Panc1 (cell line): ENCODE data around the gene ATP6V1E1. TPM values are rescaled to one million over a fixed set of nuclear protein-coding genes. Genes with fewer than 3 reads are reported as not detected.

Experiments
- ATAC-seq: fragments of 200-7000 bp; cut with Tn5 transposase; 2 replicates; pipeline ENCODE4 v1.9.1; 2020; ENCODE audit warnings: mild to moderate bottlenecking, moderate library complexity
- BruUV-seq: library from RNA; stranded (reverse); fragments of 400-500 nt; replicated peaks from 2 replicates; lab custom pipeline; 2021; lab: Mats Ljungman, UMichigan
- CTCF ChIA-PET: fragments of 300-600 bp; sonication (Branson Sonifier 250); formaldehyde crosslinking; loops from one replicate; lab custom pipeline; 2022; ENCODE audit warnings: antibody characterized with exemption; lab: Charles Lee
- POLR2A ChIA-PET: fragments of 300-600 bp; sonication (Branson Sonifier 250); formaldehyde crosslinking; loops from one replicate; lab custom pipeline; 2022; ENCODE audit warnings: antibody characterized with exemption; lab: Charles Lee
- DNase-seq: peaks from one replicate; pipeline ENCODE4 v3.0.0-alpha.2; 2010; ENCODE audit warnings: low read depth, low spot score
- H3K27ac ChIP-seq: 2 replicates; pipeline ENCODE4 v1.5.1; 2011; ENCODE audit warnings: mild to moderate bottlenecking, low read length, inconsistent platforms
- H3K27me3 ChIP-seq: fragments of 200-500 bp; sonication (Bioruptor generic); 2 replicates; pipeline ENCODE4 v1.6.0; 2014; ENCODE audit warnings: low read length, inconsistent platforms; ENCODE audit not compliant: control insufficient read depth, insufficient read depth
- H3K36me3 ChIP-seq: fragments of 200-500 bp; sonication (Bioruptor generic); 2 replicates; pipeline ENCODE4 v1.5.1; 2014; ENCODE audit warnings: inconsistent platforms, mild to moderate bottlenecking, low read length, moderate library complexity; ENCODE audit not compliant: control insufficient read depth, insufficient read depth
- H3K4me1 ChIP-seq: 2 replicates; pipeline ENCODE4 v1.5.1; 2011; ENCODE audit warnings: inconsistent platforms, mild to moderate bottlenecking, low read length, moderate library complexity; ENCODE audit not compliant: control insufficient read depth, insufficient read depth
- H3K4me3 ChIP-seq, 2 experiments: 2 replicates each; pipeline ENCODE4 v1.5.1; 2011 to 2012; ENCODE audit warnings: low read depth in 2 of 2, low read length in 2 of 2, mild to moderate bottlenecking in 2 of 2, inconsistent platforms in 1 of 2, moderate library complexity in 1 of 2
- H3K9me3 ChIP-seq: fragments of 200-500 bp; sonication (Bioruptor generic); 2 replicates; pipeline ENCODE4 v1.5.1; 2014; ENCODE audit warnings: low read depth, mild to moderate bottlenecking, inconsistent platforms, low read length, moderate library complexity; ENCODE audit not compliant: control insufficient read depth, insufficient read depth
- POLR2AphosphoS5 ChIP-seq: IDR thresholded peaks from 2 replicates; pipeline ENCODE4 v1.6.1; 2012; ENCODE audit warnings: mild to moderate bottlenecking, low read depth, low read length, moderate library complexity
- SIN3A ChIP-seq: IDR thresholded peaks from 2 replicates; pipeline ENCODE4 v1.6.1; 2012; ENCODE audit warnings: low read depth, mild to moderate bottlenecking, low read length, moderate library complexity, borderline replicate concordance; ENCODE audit not compliant: insufficient read depth
- TCF7L2 ChIP-seq: IDR thresholded peaks from 2 replicates; pipeline ENCODE4 v1.6.1; 2011; ENCODE audit warnings: mild to moderate bottlenecking, low read depth, low read length, inconsistent platforms
- in situ Hi-C: cut with HindIII; loops from 2 replicates; pipeline ENCODE4 v1.10.0; 2016; ENCODE audit warnings: low sequenced_read_pairs, low pct_unique_long_range_greater_than_20kb
- intact Hi-C: fragments of 100-400 bp; cut with micrococcal nuclease; formaldehyde crosslinking; loops from one replicate; pipeline ENCODE4 v1.10.0; 2022; ENCODE audit not compliant: unreplicated experiment
- total RNA-seq: library from RNA; stranded (reverse); gene quantifications from one replicate; pipeline ENCODE4 v1.2.1, GENCODE V29; 2021; ENCODE audit not compliant: unreplicated experiment
- TF ChIP-seq, protein P1 (sequence below), 2 experiments: IDR thresholded peaks; 2 replicates each; pipeline ENCODE4 v1.6.1; 2011 to 2012; ENCODE audit warnings: low read depth in 2 of 2, control low read depth in 1 of 2, low read length in 1 of 2, mild to moderate bottlenecking in 1 of 2, moderate library complexity in 1 of 2; ENCODE audit not compliant: insufficient read depth in 1 of 2
- TF ChIP-seq, protein P2 (sequence below): fragments of 450-650 bp; IDR thresholded peaks from 2 replicates; pipeline ENCODE4 v1.5.1; 2017; ENCODE audit warnings: mild to moderate bottlenecking

ATP6V1E1 gene
- total RNA-seq, 1 experiment from 2014 or later, result 136 TPM

- intact Hi-C loops, result no loop called here
- DNase-seq (no peak), ATAC-seq (no peak)
- ChIA-PET POLR2A (no interaction called here), CTCF (no interaction called here)
- Histone ChIP-seq H3K9me3 (no peaks in the 10 kb centered on the region), H3K4me1 (no peaks in the 10 kb centered on the region), H3K4me3 (no peak overlapping the region), H3K36me3 (peaks cover 8% of the 10 kb centered on the region), H3K27me3 (no peaks in the 10 kb centered on the region), H3K27ac (no peak overlapping the region)
- in situ Hi-C loops, result no loop called here
- no peak; the same call in 1 of the 2 replicates for TF ChIP-seq POLR2AphosphoS5
- no peak for TF ChIP-seq TCF7L2
- TF ChIP-seq, protein P1, sequence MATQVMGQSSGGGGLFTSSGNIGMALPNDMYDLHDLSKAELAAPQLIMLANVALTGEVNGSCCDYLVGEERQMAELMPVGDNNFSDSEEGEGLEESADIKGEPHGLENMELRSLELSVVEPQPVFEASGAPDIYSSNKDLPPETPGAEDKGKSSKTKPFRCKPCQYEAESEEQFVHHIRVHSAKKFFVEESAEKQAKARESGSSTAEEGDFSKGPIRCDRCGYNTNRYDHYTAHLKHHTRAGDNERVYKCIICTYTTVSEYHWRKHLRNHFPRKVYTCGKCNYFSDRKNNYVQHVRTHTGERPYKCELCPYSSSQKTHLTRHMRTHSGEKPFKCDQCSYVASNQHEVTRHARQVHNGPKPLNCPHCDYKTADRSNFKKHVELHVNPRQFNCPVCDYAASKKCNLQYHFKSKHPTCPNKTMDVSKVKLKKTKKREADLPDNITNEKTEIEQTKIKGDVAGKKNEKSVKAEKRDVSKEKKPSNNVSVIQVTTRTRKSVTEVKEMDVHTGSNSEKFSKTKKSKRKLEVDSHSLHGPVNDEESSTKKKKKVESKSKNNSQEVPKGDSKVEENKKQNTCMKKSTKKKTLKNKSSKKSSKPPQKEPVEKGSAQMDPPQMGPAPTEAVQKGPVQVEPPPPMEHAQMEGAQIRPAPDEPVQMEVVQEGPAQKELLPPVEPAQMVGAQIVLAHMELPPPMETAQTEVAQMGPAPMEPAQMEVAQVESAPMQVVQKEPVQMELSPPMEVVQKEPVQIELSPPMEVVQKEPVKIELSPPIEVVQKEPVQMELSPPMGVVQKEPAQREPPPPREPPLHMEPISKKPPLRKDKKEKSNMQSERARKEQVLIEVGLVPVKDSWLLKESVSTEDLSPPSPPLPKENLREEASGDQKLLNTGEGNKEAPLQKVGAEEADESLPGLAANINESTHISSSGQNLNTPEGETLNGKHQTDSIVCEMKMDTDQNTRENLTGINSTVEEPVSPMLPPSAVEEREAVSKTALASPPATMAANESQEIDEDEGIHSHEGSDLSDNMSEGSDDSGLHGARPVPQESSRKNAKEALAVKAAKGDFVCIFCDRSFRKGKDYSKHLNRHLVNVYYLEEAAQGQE (IDR thresholded peaks at IDR 0.05; ENCODE audit: insufficient read depth in 1 of 2, low read depth in 2 of 2, low read length in 1 of 2), result no peak
- no peak for TF ChIP-seq SIN3A
- TF ChIP-seq, protein P2, sequence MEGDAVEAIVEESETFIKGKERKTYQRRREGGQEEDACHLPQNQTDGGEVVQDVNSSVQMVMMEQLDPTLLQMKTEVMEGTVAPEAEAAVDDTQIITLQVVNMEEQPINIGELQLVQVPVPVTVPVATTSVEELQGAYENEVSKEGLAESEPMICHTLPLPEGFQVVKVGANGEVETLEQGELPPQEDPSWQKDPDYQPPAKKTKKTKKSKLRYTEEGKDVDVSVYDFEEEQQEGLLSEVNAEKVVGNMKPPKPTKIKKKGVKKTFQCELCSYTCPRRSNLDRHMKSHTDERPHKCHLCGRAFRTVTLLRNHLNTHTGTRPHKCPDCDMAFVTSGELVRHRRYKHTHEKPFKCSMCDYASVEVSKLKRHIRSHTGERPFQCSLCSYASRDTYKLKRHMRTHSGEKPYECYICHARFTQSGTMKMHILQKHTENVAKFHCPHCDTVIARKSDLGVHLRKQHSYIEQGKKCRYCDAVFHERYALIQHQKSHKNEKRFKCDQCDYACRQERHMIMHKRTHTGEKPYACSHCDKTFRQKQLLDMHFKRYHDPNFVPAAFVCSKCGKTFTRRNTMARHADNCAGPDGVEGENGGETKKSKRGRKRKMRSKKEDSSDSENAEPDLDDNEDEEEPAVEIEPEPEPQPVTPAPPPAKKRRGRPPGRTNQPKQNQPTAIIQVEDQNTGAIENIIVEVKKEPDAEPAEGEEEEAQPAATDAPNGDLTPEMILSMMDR, result no peak
- no TSS peak for BruUV-seq
Measured at GRCh38 chr22:17590586-17590985, 38.0 kb downstream of the ATP6V1E1 start.

DNA sequence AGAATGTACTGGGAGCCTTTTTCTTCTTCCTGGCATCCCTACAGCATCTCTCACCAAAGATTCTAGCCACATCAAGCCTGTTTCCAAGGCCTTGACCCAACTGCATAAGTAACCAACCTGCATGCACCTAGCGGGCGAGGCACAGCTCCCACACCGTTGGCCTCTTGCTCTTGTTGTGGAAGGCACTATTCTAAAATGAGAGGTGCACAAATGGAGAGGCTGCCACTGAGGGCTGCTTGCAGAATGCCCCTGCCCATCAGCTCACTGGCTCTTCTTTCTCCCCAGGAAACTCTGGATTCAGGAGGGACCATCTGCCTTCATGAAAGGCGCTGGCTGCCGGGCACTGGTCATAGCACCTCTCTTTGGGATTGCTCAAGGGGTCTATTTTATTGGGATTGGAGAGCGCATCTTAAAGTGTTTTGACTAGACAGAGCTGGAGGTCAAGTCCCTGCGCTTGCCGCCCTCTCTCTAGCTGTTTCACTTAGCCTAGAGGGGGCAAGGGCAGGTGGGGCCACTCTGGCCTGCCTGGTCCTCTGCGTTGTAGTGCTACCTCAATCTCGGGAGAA is 38.7 kb downstream of the ATP6V1E1 start:
- POLR2A ChIA-PET, result interaction anchor here (0.6 to 0.8 kb wide), 2 partner anchors 10 to 54 kb away, joined by 3 to 9 read pairs; no protein-coding TSS in a partner anchor
- H3K36me3 ChIP-seq, result peaks cover 8% of the 10 kb centered on the region
- no peak for ATAC-seq
- intact Hi-C loops, result no loop called here
- H3K27me3 ChIP-seq, result no peaks in the 10 kb centered on the region
- in situ Hi-C loops, result no loop called here
- no peaks in the 10 kb centered on the region for H3K9me3 ChIP-seq
- BruUV-seq, result no TSS peak
- no peaks in the 10 kb centered on the region for H3K4me1 ChIP-seq
- no peak overlapping the region for H3K27ac ChIP-seq
- TF ChIP-seq SIN3A (no peak), POLR2AphosphoS5 (no peak)
- TF ChIP-seq, protein P1 (IDR thresholded peaks at IDR 0.05; ENCODE audit: insufficient read depth in 1 of 2, low read depth in 2 of 2, low read length in 1 of 2), result no peak
- DNase-seq, result no peak
- CTCF ChIA-PET, result interaction anchor here (0.6 kb wide), 1 partner anchor 389 kb away, joined by 3 read pairs; no protein-coding TSS in a partner anchor
- no peak overlapping the region for H3K4me3 ChIP-seq
